Keratinocyte (primary cell): ENCODE data around the gene ATF5.

Experiments used
- EZH2 ChIP-seq: IDR thresholded peaks from one replicate; pipeline ENCODE4 v1.6.1; 2012; ENCODE audit warnings: inconsistent platforms, mild to moderate bottlenecking, low read length, moderate library complexity
- TF ChIP-seq, protein P1 (sequence below), 3 experiments: IDR thresholded peaks in 1 of 3; conservative IDR thresholded peaks in 1 of 3; optimal IDR thresholded peaks in 1 of 3; 2 replicates in 2 of 3; 3 replicates in 1 of 3; pipeline versions ENCODE3 to v1.5.1; 2011; ENCODE audit warnings: low read length in 3 of 3, mild to moderate bottlenecking in 3 of 3, moderate library complexity in 2 of 3, control low read depth in 1 of 3, inconsistent platforms in 1 of 3; ENCODE audit not compliant: insufficient read depth in 2 of 3; ENCODE audit errors: extremely low read depth in 1 of 3

DNA sequence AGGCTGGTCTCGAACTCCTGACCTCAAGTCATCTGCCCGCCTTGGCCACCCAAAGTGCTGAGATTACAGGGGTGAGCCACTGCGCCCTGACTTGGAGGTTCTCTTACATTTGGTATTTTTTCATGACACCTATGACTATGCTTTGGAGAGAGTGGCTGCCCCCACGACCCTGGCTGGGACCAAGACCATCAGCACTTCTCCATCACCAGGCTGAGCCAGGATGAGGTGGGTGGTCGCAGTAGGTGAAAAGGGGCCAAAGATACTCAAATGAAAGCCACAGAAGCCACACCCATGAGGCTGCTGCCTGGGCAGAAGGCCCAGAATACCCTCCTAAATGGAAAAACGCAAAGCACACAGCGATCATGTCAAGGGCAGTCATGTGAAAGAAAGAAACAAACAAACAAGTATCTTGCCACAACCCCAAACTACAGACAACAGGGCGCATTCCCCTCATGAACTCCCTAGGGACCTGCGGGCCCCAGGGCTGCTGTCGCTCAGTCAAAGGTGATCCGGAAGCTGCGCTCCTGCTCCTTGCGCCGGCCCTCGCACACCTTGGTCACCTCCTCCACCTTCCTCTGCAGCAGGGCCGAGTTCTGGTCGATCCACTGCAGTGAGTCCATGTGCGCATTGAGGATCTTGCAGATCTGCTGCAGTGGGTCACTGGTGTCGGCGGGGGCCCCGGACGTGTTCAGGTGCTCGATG, 21.1 kb upstream of the ATF5 start:
- no peak for TF ChIP-seq EZH2
- TF ChIP-seq, protein P1, sequence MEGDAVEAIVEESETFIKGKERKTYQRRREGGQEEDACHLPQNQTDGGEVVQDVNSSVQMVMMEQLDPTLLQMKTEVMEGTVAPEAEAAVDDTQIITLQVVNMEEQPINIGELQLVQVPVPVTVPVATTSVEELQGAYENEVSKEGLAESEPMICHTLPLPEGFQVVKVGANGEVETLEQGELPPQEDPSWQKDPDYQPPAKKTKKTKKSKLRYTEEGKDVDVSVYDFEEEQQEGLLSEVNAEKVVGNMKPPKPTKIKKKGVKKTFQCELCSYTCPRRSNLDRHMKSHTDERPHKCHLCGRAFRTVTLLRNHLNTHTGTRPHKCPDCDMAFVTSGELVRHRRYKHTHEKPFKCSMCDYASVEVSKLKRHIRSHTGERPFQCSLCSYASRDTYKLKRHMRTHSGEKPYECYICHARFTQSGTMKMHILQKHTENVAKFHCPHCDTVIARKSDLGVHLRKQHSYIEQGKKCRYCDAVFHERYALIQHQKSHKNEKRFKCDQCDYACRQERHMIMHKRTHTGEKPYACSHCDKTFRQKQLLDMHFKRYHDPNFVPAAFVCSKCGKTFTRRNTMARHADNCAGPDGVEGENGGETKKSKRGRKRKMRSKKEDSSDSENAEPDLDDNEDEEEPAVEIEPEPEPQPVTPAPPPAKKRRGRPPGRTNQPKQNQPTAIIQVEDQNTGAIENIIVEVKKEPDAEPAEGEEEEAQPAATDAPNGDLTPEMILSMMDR (optimal IDR thresholded peaks at IDR 0.05 in 1 of 3, IDR thresholded peaks at IDR 0.05 in 1 of 3, conservative IDR thresholded peaks at IDR 0.05 in 1 of 3; ENCODE audit: extremely low read depth in 1 of 3, insufficient read depth in 2 of 3, low read length in 3 of 3) = no peak
